Liver (tissue), 3 donors: ENCODE data around the gene OR2V1.

Source experiments
- ATF3 ChIP-seq: IDR thresholded peaks from 2 replicates; pipeline ENCODE4 v1.6.1; 2016; ENCODE audit warnings: antibody characterized with exemption
- CTCF ChIP-seq: fragments of 150-350 bp; IDR thresholded peaks from 2 replicates; pipeline ENCODE4 v1.5.1; 2017; ENCODE audit warnings: improper control_type of control experiment, low read depth, low read length; ENCODE audit not compliant: missing input control
- EGR1 ChIP-seq, 2 donors: IDR thresholded peaks; 2 replicates each; pipeline ENCODE4 v1.6.1; 2016 to 2018; ENCODE audit warnings: antibody characterized with exemption in 2 of 2, low read depth in 2 of 2
- FOXA2 ChIP-seq: IDR thresholded peaks from 2 replicates; pipeline ENCODE4 v1.6.1; 2016; ENCODE audit warnings: antibody characterized with exemption
- HNF4G ChIP-seq: IDR thresholded peaks from 2 replicates; pipeline ENCODE4 v1.6.1; 2016; ENCODE audit warnings: antibody characterized with exemption
- JUND ChIP-seq, 2 donors: IDR thresholded peaks; 2 replicates each; pipeline ENCODE4 v1.6.1; 2016; ENCODE audit warnings: antibody characterized with exemption in 2 of 2
- MAX ChIP-seq: IDR thresholded peaks from 2 replicates; pipeline ENCODE4 v1.6.1; 2016; ENCODE audit warnings: antibody characterized with exemption
- NR2F2 ChIP-seq: IDR thresholded peaks from 2 replicates; pipeline ENCODE4 v1.6.1; 2016; ENCODE audit warnings: antibody characterized with exemption
- RAD21 ChIP-seq, 2 donors: IDR thresholded peaks; 2 replicates each; pipeline ENCODE4 v1.6.1; 2016; ENCODE audit warnings: antibody characterized with exemption in 2 of 2, mild to moderate bottlenecking in 2 of 2
- SP1 ChIP-seq: IDR thresholded peaks from 2 replicates; pipeline ENCODE4 v1.6.1; 2018; ENCODE audit warnings: antibody characterized with exemption, mild to moderate bottlenecking
- TAF1 ChIP-seq: conservative IDR thresholded peaks from 2 replicates; pipeline ENCODE4 v1.6.1; 2016; ENCODE audit warnings: antibody characterized with exemption, mild to moderate bottlenecking
- YY1 ChIP-seq: IDR thresholded peaks from 2 replicates; pipeline ENCODE4 v1.6.1; 2016; ENCODE audit warnings: antibody characterized with exemption, mild to moderate bottlenecking
- ZBTB33 ChIP-seq: IDR thresholded peaks from 2 replicates; pipeline ENCODE4 v1.6.1; 2016; ENCODE audit warnings: antibody characterized with exemption
- donor health status: healthy.
- donor health status: healthy.

GRCh38 chr5:181086884-181087205, 44.1 kb downstream of the OR2V1 start:
- TF ChIP-seq HNF4G (no peak), TAF1 (no peak), CTCF (no peak), YY1 (no peak), ZBTB33 (no peak), ATF3 (no peak), JUND (IDR thresholded peaks at IDR 0.05) (no peak), SP1 (no peak), EGR1 (IDR thresholded peaks at IDR 0.05; ENCODE audit: low read depth in 2 of 2) (no peak), MAX (no peak), FOXA2 (no peak), NR2F2 (no peak), RAD21 (IDR thresholded peaks at IDR 0.05) (no peak)
